CD4-positive, alpha-beta T cell treated with Interleukin-17A for 4 hours (primary cell): ENCODE measurements around the gene NIBAN1.
"Not testable (repeated sequence)": the region's sequence is repeated elsewhere in the genome, so short reads cannot be mapped to it uniquely, and the experiment has no call there.

Experiments
- DNase-seq: peaks from one replicate; pipeline ENCODE4 v3.0.0-alpha.2; 2020; ENCODE audit warnings: mixed read lengths

The NIBAN1 gene

DNA sequence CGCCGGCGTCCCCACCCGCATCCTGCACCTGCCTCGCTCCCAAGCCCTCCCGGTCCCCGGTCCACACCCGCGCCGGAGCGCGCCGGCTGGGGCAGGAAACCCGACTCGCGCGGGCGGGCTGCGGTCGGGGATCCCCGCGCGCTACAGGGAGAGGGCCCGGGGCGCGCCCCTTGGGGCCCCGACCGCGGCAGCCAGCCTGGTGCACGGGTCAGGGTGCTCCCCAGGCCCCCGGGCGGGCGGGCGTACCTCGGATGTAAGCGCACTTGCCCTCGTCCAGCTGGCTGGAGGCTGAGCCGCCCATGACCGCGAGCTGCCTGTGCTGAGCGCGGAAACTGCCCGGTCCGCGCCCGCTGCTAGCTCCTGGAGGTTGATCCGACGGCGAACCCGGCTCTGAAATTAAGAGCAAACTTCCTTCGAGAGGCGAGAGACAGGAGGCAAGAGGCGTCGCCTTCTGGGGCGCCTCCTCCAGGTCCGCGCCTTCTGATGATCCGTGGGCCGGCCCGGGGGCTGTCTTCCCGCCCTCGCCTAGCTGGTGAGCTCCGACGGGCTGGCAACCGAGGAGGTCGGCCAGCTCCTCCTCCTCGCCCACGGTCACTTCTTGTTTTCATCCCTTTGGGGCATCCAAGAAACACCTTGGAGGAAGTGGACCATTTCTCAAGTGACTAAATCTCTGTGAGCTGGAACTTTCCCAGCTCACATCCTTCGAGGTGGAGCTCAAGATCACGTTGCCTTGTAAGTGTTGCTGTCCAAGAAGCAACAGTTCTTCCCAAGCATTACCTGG is at the start of gene NIBAN1:
Gene NIBAN1 (minus strand): TSS at position 453 of the 781 bp plus-strand sequence. CDS start 152 bp downstream, at position 301.
- DNase-seq: peak; percentile 65

- DNase-seq: no peak
Measured at GRCh38 chr1:185017966-185018365, 43.7 kb upstream of the NIBAN1 start.

DNA sequence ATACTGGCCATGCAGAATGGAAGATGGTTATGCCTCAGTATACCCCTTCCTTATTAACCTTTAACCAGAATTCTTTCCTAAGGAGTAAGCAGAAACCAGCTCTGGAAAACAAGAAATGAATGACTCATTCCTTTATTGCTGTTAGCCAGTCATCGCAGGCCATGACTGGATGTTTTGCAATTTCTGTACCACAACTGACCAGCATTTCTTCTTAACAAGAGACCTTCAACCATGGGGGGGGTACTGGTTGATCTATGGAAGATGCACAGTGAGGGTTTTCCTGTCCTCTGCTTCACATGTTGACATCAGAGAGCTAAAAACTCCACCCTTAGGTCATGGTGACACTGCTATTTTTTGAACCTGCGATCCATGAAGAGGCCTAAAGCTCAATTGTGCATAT is 43.0 kb upstream of the NIBAN1 start:
- DNase-seq: no peak

DNA sequence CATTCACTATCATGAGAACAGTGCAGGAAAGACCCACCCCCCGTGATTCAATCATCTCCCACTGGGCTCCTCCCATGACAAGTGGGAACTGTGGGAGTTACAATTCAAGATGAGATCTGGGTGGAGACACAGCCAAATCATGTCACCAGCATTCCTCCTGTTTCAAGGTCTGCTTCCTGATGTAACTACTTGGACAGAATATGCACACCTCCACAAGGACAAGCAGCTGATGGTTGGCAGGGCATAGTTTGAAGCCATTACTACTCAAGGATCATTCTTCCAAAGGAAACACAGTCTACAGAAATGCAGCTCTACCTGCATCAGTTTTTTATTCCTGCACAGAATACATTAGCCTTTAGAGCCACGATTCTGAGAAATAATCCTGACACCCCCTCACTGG is 42.6 kb upstream of the NIBAN1 start:
- no peak for DNase-seq

DNA sequence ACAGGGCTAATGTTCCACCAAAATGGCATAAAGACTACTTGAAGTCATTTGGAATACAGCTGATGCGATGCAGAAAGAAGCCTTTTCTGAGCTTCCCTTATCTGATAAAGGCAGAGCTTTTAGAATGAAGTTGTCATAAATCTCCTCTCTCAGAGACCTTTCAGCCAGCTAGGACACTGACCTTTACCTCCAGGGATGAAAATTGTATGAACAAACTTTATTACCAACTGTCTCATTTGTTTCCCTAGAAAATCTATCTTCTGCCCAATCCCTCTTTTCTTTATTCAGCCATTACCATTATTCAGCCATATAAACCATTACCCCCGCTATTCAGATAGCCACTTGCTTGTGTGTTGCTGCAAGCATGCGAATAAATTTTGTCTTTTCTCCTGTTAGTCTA is 41.3 kb upstream of the NIBAN1 start:
- no peak for DNase-seq

DNA sequence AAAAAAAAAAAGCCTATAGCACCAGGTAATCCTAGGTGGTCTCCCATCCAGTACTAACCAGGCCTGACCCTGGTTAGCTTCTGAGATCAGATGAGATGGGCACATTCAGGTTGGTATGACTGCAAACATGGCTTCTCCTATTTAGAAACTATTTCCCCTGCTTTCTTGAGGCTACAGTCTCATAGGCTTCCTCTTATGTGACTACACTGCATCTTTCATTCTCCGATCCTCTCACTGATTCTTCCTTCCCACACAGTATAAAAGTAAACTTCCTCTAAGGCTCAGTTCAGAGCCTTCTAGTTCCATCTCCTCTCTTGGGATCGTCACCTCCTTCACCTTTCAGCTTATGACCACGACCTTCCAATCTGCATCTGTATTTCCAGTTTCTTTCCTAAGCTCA is 40.6 kb upstream of the NIBAN1 start:
- no peak for DNase-seq

GRCh38 chr1:185010361-185010760 is 36.1 kb upstream of the NIBAN1 start:
- DNase-seq: no peak

GRCh38 chr1:185008838-185009237 is 34.5 kb upstream of the NIBAN1 start:
- DNase-seq: no peak

DNA sequence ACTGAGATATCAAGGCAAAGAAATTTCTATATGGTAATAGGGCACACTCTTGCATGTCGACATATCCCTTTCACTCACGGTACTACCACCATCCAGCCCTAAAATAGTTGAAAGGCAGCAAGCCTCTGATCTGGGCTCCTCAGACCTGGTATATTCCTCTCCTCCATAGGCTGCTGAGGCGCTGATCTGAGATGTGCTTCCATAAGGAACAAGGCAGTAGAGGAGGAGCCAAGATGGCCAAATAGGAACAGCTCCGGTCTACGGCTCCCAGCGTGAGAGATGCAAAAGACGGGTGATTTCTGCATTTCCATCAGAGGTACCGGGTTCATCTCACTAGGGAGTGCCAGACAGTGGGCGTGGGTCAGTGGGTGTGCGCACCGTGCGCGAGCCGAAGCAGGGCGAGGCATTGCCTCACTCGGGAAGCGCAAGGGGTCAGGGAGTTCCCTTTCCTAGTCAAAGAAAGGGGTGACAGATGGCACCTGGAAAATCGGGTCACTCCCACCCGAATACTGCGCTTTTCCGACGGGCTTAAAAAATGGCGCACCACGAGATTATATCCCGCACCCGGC is 27.1 kb upstream of the NIBAN1 start:
- DNase-seq: not testable (repeated sequence)

DNA sequence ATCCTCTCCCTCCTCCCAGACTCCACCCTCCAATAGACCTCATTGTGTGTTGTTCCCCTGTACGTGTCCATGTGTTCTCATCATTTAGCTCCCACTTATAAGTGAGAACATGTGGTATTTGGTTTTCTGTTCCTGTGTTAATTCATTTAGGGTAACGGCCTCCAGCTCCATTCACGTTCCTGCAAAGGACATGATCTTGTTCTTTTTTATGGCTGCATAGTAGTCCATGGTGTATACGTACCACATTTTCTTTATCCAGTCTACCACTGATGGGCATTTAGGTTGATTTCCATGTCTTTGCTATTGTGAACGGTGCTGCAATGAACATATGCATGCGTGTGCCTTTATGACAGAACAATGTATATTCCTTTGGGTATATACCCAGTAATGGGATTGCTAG is 25.7 kb upstream of the NIBAN1 start:
- DNase-seq: not testable (repeated sequence)

GRCh38 chr1:184994301-184994700 is 20.0 kb upstream of the NIBAN1 start:
- DNase-seq: no peak

- DNase-seq: no peak
Measured at GRCh38 chr1:184992271-184992670, 18.0 kb upstream of the NIBAN1 start.

GRCh38 chr1:184990204-184990603 is 15.9 kb upstream of the NIBAN1 start:
- no peak for DNase-seq

- no peak for DNase-seq
Measured at GRCh38 chr1:184988506-184988905, 14.2 kb upstream of the NIBAN1 start.

DNA sequence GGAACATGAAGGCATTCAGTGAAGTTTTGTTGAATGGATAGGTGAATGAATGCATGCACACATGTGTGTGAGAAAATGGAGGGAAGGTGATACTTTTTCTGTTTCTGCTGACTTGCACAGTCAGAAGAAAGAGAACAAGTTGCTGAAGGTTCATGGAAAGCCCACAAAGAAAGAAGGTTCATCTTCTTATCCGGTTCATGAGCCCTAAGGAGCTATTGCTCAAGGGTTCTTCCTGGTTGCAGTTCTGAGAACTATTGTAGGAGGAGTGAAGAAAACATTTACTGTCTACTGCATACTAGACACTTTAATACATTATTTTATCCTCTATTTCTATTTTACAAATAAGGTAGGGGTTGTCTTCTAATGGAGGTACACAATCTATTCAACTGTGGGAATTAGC is 13.4 kb upstream of the NIBAN1 start:
- DNase-seq: no peak

- DNase-seq: no peak
Measured at GRCh38 chr1:184986250-184986649, 11.9 kb upstream of the NIBAN1 start.

GRCh38 chr1:184982002-184982954 is 8.0 kb upstream of the NIBAN1 start:
- DNase-seq: peak; percentile 78

DNA sequence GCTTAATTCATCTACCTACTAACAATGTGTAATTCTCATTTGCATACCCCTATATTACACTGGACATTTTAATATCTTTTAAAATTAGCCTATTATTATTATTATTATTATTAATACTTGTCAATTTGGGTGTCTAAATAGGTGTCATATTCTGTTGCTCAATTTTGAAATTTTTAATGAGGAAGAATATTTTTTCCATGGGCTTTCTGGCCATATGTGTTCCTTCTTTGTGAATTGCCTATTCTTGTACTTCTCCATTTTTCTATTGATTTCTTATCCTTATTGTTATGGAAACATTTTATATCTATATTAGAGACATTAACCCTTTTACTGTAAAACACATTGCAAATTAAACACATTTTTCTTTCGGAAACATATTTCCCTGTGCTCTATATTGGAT is 6.4 kb upstream of the NIBAN1 start:
- DNase-seq: no peak

DNA sequence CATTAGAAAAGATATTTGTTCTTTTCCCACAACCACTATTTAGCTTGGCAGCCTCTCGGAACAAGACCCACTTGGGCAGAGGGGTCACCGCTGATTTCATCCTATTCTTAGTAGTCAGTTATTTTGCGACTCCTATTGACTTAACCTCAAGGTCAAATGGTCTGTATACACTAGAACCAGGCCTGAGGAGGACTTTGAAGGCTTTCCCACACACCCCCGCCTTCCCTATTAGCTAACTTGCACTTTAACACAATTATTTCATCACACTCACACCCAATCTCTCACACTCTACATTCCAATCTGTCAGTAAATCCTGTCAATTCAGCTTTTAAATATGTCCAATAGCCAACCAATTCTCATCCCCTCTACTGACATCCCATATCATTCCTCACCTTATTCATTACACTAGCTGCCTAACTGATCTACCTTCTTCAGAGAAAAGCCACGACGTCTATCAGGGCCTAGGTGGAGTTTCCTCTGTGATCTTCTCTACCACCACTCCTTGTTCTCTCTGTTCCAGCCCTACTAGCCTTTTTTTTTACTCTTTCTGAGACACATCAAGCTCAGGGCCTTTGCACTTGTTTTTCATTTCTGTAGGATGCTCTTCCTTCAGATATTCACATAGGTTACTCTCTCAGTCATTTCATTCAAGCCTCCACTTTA is 1.0 kb upstream of the NIBAN1 start:
- DNase-seq: no peak

DNA sequence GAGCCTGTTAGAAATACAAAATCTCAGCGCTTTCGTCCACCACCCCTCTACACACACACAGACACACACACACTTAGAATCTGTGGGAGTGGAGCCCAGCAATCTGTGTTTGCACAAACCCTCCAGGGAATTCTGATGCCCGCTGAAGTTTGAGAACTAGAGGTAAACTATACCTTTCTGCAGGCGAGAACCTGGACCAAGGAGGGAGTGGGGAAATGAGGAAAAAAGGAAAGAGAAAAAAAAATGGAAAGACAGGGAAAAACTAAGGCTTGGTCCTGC is 468 bp upstream of the NIBAN1 start:
- no peak for DNase-seq

- peak; percentile 28 for DNase-seq
Measured at GRCh38 chr1:184973272-184974055, 844 bp downstream of the NIBAN1 start.

GRCh38 chr1:184972315-184973055 is 1.8 kb downstream of the NIBAN1 start:
- no peak for DNase-seq
